HG03432 (cell line): ENCODE measurements around the gene LMO2.
A peak's percentile ranks its signal among the peaks of the same experiment; 100 is the strongest.
"Not testable (repeated sequence)": the region's sequence is repeated elsewhere in the genome, so short reads cannot be mapped to it uniquely, and the experiment has no call there.

Source experiments
- ATAC-seq: cut with Tn5 transposase; IDR thresholded peaks from one replicate; pipeline ENCODE4 v1.9.1; 2021; ENCODE audit warnings: mild to moderate bottlenecking, moderate library complexity; ENCODE audit not compliant: unreplicated experiment

LMO2 gene

DNA sequence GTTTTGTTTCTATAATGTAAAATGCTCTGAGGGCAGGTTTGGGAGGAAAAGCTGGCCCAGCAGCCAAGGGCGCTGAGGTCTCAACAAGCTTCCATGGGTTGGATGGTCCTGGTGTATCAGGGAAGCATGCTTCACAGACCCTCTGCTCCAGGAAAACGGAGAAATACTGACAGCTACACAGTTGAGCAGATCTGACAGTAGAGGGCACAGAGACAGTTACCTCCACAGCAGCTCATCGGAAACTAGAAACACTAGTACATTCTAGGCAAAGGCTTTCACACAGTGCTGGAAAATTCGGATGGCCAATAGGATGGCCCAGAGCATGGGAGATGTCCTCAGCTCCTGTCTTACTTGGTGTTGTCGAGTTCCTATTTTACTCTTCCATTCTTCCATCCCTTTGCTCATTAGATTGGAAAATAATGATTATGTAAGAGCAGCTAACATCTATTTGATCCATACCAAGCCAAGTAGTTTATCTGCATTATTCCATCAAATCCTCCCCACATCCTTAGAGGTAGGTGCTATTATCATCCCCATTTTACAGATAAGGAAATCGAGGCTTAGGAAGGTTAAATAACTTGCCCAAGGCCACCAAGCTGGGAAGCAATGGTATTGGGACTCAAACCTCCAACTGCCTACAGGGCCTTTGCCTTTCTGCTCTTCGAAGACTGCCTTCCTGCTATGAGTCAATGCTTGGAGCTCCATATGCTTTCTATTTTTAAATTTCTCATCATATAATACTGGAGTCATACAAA is 28.3 kb downstream of the LMO2 start:
- ATAC-seq, result no peak

- ATAC-seq, result no peak
Observed at GRCh38 chr11:33861941-33862589, 29.8 kb downstream of the LMO2 start.

- ATAC-seq, result no peak
Observed at GRCh38 chr11:33861386-33861785, 30.5 kb downstream of the LMO2 start.

DNA sequence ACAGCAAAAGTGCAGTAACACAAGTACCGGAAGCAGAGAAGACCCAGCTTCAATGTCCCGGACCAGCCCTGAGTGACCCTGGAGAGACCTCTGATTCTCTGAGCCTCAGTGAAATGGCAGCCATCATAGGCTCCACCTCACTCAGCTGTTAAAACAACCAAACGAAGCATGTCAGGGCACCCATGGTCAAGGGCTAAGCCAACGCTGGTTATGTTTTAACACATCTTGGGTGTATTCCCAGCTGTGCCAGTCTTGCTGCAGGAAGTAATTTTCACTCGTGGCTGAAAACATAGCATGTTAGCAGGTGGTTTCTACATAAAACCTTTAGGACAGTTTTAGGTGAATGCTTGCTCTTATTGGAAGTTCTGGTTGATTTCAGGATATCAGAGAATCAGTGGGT is 30.9 kb downstream of the LMO2 start:
- no peak for ATAC-seq

DNA sequence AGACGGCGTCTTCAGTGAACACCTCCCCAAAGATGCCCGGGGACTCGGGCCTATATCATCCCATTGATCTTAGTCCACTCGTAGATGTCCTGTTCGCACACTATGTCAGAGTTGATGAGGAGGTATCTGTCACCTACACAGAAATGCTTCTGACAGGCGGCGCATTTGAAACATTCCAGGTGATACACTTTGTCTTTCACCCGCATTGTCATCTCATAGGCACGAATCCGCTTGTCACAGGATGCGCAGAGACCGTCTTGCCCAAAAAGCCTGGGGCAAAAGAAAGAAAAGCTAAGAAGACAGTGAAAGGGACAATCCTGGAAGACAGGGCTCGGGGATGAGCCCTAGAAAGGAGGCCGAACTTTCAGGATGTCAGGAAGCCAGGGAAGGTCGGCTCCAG is 32.6 kb downstream of the LMO2 start:
- no peak for ATAC-seq

DNA sequence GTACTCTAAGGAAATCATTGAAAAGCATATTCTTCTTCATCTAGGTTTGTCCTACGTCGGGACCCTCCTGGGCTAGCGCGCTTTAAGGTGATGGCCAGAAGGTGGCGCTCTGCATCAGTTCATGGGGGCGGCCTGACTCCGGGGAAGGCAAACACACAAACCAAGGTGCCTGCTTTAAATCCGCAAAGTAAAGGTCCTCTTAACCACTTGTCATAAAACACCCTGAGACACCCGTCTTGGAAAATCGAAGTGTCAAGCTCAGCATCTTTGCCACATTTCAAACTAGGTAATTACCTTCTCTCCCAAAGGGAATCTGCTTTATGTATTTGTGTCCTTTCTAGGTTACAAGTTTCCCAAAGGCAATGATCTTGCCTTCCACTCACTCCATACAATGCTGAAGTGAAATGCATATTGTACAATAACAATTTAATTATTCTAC is 33.9 kb downstream of the LMO2 start:
- ATAC-seq, result no peak

GRCh38 chr11:33855500-33855899 is 36.4 kb downstream of the LMO2 start:
- no peak for ATAC-seq

DNA sequence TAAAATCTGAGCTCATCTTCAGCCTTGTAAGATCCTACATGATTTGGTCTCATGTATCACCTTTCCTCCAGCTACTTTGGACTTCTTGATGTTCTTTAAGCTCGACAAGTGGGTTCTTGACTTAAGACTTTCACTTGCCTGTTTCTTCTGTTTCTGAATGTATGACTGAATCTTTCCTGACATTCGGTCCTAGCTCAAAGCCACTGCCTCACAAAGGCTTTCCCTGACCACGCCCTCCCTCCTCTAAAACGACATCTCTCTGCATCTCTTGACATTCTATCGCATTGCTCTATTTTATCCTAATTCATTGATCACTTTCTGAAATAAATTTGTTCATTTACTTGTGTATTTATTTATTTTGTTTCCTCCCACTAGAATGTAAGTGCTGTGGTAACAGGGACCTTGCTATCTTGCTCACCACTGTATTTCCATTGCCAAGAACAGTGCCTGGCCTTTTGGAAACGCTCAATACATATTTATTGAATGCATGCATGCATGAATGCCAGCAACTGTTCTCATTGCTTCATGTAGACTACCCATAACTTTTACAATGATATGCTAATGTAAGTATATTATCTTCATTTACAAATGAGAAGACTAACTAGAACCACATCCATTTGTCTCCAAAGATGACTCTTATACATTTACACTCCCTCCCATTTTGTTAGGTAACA is 43.0 kb downstream of the LMO2 start:
- ATAC-seq, result no peak

- no peak for ATAC-seq
Observed at GRCh38 chr11:33847251-33847650, 44.6 kb downstream of the LMO2 start.

GRCh38 chr11:33844236-33844635 is 47.6 kb downstream of the LMO2 start:
- ATAC-seq, result no peak

- ATAC-seq, result no peak
Observed at GRCh38 chr11:33843018-33843417, 48.9 kb downstream of the LMO2 start.

- ATAC-seq, result no peak
Observed at GRCh38 chr11:33842236-33842915, 49.5 kb downstream of the LMO2 start.

DNA sequence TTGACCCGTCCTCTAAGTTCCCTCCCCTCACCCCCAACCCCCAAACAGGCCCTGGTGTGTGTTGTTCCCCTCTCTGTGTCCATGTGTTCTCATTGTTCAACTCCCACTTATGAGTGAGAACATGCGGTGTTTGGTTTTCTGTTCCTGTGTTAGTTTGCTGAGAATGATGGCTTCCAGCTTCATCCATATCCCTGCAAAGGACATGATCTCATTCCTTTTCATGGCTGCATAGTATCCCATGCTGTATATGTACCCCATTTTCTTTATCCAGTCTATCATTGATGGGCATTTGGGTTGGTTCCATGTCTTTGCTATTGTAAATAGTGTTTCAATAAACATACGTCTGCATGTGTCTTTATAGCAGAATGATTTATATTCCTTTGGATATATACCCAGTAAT is 53.6 kb downstream of the LMO2 start:
- ATAC-seq, result not testable (repeated sequence)

GRCh38 chr11:33837334-33837733 is 54.5 kb downstream of the LMO2 start:
- ATAC-seq, result not testable (repeated sequence)

DNA sequence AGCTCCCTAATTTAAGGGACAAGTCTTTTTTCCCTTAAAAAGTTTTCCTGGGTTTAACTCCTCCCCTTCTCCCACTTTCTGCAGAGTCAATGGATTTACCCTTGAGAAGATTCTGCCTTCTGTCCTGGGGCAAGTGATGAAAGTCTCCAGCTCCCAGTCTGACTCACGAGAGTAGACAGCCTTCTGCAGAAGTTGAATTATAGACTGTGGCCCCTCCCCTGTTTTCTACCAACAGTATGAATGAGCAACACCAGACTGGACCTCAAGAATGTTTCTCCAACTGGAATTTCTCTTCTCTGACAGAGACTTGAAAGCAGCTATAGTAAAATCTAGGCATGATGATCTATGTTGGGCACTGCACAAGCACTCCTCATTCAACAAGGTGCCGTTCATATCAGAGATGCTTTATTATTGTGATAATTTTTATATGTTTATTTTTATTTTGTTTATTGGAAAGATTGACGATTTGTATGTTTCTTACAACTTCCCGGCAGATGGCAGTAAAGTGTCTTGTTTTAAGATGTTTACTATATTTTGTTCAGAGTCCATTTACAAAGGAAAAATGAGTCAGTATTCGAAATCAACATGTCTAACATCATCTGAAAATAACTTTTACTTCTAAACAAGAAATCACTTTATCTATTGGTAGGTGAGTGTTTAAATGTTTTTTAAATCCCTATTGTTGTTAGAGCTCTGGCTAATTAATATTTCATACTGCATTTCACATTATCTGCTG is 56.6 kb downstream of the LMO2 start:
- no peak for ATAC-seq

DNA sequence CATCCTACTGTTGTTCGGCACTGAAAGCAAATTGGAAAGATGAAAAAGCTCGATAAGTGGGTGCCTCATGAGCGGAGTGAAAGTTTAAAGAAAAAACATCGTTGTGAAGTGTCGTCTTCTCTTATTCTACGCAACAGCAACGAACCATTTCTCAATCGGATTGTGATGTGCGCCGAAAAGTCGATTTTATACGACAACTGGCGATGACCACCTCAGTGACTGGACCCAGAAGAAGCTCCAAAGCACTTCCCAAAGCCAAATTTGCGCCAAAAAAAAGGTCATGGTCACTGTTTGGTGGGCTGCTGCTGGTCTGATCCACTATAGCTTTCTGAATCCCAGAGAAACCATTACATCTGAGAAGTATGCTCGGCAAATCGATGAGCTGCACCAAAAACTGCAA is 59.2 kb downstream of the LMO2 start:
- no peak for ATAC-seq

DNA sequence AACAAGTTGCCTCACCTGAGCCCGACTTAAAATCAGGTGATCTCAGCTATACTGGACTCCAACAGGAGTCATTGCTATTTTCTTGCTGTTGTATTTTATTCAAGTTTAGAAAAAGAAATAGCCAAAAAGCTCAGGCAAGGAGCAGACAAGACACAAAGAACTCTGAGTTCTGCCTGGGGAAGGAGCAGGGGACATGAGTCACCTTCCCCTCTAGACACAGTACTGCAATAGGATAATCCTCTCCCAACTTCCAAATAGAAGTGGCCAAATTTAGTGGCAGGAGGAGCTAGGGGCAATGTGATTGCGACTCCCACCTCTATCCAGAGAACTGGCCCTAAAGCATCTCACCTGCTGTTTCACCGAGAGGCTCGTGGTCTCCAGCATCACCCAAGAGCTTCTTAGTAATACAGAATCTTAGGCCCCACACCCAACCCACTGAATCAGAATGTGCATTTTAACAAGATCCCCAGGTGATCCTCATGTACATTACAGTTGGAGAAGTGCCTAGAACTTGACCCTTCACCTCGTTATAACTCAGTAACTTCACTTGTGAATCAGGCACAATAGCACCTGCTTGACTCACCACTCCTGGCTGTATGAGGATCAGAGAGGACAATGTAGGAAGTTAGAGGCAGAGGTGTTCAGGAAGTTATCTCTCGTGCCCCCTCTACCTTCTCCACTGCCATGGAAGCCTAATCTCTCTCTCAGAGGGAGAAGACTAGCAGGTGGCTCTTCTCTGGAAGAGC is 60.8 kb downstream of the LMO2 start:
- ATAC-seq, result no peak

GRCh38 chr11:33829430-33830141 is 62.3 kb downstream of the LMO2 start:
- ATAC-seq, result peak; percentile 79

GRCh38 chr11:33828604-33829429 is 63.1 kb downstream of the LMO2 start:
- no peak for ATAC-seq
